KG1 (cell line): ENCODE results near the gene MYZAP.

Source experiments
- DNase-seq: peaks from one replicate; lab custom pipeline; 2025; lab: John Stamatoyannopoulos, UW

MYZAP gene

DNA sequence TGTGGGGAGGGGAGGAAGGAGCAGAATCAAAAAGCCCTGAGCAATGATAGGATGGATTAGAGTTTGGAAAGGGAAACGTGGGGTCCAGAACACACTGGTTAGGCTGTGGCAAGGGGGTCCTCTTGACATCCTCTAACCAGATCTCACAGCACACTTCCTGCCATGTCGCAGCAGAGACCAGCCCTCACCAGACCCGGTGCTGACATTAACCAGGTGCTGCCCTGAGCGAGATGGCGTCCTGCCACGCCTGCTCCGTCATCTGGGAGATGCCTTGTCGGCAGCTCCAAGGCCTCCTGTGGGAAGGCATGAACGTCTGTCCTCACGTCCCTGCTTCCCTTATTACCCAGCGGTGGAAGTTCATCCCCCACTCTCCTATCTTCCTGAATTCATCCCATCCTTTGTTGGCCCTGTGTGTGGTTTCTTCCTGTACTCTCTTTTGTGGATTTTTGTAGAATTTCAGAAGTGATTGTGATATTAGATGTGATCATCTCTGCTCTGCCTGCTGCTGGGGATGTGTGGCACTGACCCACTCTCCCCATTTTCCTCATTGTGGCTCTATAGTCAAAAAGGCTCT is 29.4 kb upstream of the MYZAP start:
- no peak for DNase-seq

DNA sequence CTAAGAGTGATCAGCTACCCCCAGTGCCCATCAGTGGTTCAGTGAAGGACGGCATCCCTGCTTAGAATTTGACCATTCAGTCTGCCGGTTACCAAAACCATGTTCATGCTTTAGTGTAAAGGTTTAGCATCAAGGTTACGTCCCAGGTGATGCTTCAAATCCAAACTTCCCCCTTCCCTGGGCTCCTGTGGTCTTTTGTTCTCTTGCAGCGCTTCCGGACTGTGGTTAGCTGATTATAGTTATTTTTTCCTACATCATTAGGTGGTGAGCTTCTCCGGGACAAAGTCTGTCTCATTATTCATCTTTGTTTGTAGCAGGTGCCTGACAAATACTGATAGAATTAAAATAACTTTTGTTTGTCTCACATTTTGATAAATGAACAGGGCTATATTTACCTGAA is 28.3 kb upstream of the MYZAP start:
- no peak for DNase-seq

- DNase-seq, result no peak
Observed at GRCh38 chr15:57565311-57565710, 26.4 kb upstream of the MYZAP start.

- DNase-seq, result no peak
Observed at GRCh38 chr15:57566834-57567233, 24.9 kb upstream of the MYZAP start.

- DNase-seq, result no peak
Observed at GRCh38 chr15:57567891-57568290, 23.8 kb upstream of the MYZAP start.

- no peak for DNase-seq
Observed at GRCh38 chr15:57568299-57568698, 23.4 kb upstream of the MYZAP start.

- no peak for DNase-seq
Observed at GRCh38 chr15:57570340-57570739, 21.4 kb upstream of the MYZAP start.

DNA sequence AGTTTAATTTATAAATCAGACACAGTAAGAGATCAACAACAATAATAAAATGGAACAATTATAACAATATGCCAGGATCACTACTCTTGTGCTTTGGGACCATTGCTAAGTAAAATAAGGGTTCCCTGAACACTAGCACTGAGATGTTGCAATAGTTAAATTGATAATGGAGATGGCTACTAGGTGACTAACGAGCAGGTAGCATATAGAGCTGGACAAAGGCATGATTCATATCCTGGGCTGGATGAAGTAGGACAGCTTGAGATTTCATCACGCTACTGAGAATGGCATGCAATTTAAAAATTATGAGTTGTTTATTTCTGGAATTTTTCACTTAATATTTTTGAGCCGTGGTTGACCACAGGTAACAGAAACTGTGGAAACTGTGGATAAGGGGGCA is 20.7 kb upstream of the MYZAP start:
- no peak for DNase-seq

- no peak for DNase-seq
Observed at GRCh38 chr15:57571725-57572124, 20.0 kb upstream of the MYZAP start.

- DNase-seq, result no peak
Observed at GRCh38 chr15:57572468-57572867, 19.2 kb upstream of the MYZAP start.

DNA sequence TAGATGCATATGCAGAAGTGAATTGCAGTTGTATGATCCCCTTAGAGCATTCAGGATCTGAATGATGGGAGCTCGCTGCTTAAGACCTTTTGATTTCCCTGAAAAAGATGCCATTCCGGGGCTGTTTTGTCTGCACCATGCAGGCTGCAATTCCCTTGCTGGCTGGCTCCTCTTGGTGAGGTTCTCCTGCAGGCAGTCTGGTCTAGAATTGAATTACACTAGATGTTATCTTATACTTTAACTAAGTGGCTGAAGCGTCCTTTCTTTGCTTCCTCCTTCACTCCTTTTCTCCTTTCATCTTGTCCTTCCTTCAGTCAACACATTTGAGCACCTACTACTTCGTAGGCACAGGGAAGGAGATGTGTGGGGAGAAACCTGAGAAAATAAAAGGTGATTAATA is 18.6 kb upstream of the MYZAP start:
- DNase-seq, result no peak

DNA sequence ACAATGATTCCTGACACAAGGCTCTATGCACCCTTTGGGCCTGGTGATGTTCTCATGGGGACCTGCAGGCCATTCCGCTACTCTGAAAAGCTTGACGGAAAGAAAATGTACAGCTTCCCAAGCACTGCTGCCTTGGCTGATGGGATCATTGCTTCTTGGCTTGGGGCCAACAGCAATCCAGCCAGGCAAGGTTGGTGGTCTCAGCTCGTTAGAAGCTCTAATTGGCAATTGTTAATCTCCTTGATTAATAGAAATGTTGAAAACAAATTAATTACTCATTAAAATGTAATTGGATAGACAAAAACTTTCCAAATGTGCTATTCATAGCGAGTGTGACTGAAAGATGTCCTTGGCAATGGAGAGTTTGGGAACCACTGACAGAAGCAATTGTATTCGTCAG is 16.3 kb upstream of the MYZAP start:
- DNase-seq, result no peak

DNA sequence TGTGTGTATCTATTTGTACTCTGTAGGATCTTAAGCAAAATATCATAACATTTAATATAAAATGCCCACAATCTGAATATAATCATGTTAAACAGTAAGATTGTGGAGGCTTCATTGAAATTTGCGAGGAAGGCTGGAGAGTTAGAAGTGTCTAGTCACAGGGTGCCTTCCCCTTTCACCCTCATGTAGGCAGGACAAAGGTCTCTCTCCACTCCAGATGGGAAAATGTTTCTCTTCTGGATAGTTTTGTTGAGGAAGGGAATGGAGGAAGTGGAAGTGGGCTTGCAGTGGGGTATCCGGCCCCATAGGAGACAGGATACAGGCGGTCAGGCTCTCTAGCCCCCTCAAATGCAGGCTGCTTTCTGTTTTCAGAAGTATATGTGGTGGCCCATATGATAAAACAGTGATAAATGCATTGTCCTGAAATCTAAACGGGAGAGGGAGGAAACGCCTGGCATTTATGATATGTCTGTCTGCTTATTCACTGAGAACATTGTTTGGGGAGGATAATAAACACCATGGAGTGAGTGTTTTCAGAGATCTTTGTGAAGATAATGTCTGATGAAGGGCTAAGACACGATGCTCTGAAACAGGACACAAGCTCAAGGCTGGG is 13.3 kb upstream of the MYZAP start:
- no peak for DNase-seq

DNA sequence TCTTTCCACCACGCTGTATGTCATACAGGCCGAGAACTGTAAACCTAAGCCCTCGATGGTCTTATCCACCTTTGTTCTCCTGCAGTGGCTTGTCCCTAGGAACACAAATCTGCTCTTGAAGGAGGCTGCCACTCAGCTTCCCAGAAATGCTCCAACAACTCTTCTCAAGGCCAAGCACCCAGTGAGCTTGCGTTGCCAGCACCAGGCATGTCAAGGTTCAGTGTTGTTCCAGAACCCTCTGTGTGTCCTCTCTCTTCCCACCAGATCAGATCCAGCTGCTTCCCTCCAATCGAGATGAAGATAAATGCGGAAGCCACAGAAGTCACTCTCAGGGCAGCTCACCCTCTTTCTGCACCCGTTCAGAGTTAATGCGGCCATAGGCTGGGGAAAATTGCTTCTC is 11.3 kb upstream of the MYZAP start:
- no peak for DNase-seq

DNA sequence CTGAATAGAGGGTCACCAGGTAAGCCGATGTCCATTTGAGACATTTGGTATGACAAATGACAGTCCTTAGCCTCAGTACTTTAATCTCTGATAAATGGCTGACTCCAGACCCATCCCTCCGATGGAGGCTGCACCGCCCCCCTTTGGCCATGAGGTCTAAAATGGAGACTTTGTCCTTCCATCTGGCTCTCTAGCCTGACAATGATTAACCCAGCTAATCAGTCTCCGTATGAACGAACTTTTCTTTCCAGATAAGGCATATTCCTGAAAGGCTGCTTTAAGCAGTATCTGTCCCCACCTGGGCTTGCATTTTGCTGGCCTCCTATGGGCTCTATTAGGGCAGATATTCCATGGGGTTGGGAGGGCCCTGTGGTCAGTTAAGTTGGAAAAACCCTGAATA is 10.8 kb upstream of the MYZAP start:
- DNase-seq, result no peak

- DNase-seq, result no peak
Observed at GRCh38 chr15:57582090-57582489, 9.6 kb upstream of the MYZAP start.

GRCh38 chr15:57583282-57583681 is 8.4 kb upstream of the MYZAP start:
- DNase-seq, result no peak

- DNase-seq, result no peak
Observed at GRCh38 chr15:57583720-57584119, 8.0 kb upstream of the MYZAP start.

- DNase-seq, result no peak
Observed at GRCh38 chr15:57586661-57587424, 4.9 kb upstream of the MYZAP start.

DNA sequence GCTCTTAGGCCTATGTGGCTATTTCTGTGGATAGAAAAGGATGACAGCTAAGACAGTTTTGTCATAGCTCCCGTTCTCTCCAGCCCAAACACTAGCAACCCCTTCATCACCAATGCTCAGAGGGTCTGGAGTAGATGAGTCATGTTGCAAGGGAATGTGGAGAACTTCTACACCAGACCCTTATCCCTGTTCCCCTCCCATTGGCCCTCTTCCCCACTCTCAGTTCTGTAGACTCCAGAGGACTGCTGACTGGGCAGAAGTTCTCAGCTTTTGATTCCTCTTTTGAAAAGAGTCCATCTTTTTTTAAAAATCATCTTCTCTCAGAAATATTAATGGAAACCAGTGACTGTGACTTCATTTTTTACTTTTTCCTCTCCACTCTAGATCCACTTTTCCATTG is 2.4 kb upstream of the MYZAP start:
- no peak for DNase-seq

DNA sequence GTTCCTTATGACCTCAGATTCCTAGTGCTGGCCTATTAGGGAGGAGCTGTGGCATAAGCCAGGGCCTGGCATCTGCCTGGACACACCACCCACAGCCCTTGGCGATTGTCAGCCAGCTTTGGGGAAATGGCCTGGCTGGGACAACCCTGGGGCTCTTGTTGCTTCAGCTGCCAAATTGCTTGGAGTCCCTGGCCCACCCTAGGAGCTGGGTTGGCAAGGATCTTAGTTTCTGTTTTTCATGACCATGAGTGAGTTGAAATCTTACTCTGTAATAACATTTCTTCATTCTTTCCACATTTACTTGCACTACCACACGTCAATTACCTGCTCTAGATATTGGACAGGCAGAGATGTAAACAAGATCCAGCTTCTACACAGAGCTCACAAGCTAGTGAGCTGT is 1.9 kb upstream of the MYZAP start:
- no peak for DNase-seq

GRCh38 chr15:57591237-57591821 is 375 bp upstream of the MYZAP start:
- no peak for DNase-seq

- DNase-seq, result no peak
Observed at GRCh38 chr15:57592426-57592825, 722 bp downstream of the MYZAP start.
